Measurements from ENCODE around the gene NSUN6.

GRCh38 chr10:18653112-18653511 lies 1.7 kb upstream of the NSUN6 start:
- TF ChIP-seq EZH2 (IDR thresholded peaks at IDR 0.05; ENCODE audit: insufficient read depth, poor library complexity, severe bottlenecking) (no peak), EZH2phosphoT487 (IDR thresholded peaks at IDR 0.05; ENCODE audit: insufficient read depth, low read depth) (no peak)
